AG04449 (cell line): Measurements from ENCODE around the gene TACC3.

Source experiments
- CTCF ChIA-PET: fragments of 350-600 bp; formaldehyde crosslinking; extraction: SDS; loops from one replicate; lab custom pipeline; 2021; ENCODE audit warnings: antibody characterized with exemption; lab: Yijun Ruan, JAX
- POLR2A ChIA-PET: fragments of 400-600, 350-600 bp; formaldehyde crosslinking; extraction: SDS; loops from one replicate; lab custom pipeline; 2020; ENCODE audit warnings: antibody characterized with exemption, inconsistent platforms; lab: Yijun Ruan, JAX
- DNase-seq: peaks from one replicate; pipeline ENCODE4 v3.0.0-alpha.2; 2010; ENCODE audit warnings: low read depth, low spot score
- H3K4me3 ChIP-seq: 2 replicates; pipeline ENCODE4 v1.5.1; 2011; ENCODE audit warnings: low read depth, mild to moderate bottlenecking, control low read depth, low read length
- TF ChIP-seq, protein P1 (sequence below): IDR thresholded peaks from one replicate; pipeline ENCODE4 v1.5.1; 2011; ENCODE audit warnings: mild to moderate bottlenecking, moderate library complexity, low read length, control low read depth, inconsistent platforms; ENCODE audit not compliant: insufficient read depth; ENCODE audit errors: missing control alignments

TACC3 gene

DNA sequence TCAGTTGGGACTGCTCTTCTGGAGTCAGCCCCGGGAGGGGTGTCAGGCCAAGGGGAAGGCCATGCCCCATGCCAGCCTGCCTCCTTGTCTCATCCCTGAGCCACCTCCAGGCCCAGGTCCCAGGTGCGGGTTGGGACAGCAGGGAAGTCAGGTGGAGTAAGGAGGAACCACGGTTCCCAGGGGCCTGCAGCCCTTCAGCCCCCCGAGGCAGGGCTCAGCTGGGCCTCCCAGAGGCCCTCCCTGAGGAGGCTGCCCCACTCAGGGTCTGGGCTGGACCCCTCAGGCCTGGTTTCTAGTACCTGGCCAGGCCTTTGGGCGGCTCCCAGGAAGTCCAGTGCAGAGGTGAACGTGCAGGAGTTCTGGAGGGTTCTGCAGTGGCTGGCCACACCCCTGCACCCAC lies 48.4 kb downstream of the TACC3 start:
- POLR2A ChIA-PET = no interaction called here
- DNase-seq = no peak
- CTCF ChIA-PET = interaction anchor here (0.6 kb wide), 1 partner anchor 231 kb away, joined by 3 read pairs; no protein-coding TSS in a partner anchor

DNA sequence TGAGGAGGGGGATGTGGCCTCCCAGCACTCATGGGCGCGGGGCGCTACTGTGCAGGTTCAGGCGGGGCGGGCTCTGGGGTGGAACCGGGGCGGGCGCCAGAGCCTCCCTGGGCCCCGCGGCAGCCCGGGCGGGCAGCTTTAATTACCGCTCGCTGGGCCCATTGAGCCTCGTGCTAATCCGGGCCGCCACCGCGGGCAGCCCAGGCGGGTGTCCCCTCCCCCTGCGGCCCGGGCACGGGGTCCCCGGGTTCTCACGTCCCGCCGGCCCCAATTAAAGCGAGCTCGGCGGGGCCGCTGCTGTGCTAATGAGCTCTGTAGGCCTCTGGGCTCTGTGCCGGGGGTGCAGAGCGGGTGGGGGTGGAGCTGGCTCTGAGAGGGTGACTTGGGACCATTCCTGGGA lies 48.9 kb downstream of the TACC3 start:
- CTCF ChIA-PET = interaction anchor here (0.6 to 1.2 kb wide), 3 partner anchors 10 to 230 kb away, joined by 3 read pairs; no protein-coding TSS in a partner anchor
- no peak overlapping the region for H3K4me3 ChIP-seq
- POLR2A ChIA-PET = no interaction called here
- TF ChIP-seq, protein P1, sequence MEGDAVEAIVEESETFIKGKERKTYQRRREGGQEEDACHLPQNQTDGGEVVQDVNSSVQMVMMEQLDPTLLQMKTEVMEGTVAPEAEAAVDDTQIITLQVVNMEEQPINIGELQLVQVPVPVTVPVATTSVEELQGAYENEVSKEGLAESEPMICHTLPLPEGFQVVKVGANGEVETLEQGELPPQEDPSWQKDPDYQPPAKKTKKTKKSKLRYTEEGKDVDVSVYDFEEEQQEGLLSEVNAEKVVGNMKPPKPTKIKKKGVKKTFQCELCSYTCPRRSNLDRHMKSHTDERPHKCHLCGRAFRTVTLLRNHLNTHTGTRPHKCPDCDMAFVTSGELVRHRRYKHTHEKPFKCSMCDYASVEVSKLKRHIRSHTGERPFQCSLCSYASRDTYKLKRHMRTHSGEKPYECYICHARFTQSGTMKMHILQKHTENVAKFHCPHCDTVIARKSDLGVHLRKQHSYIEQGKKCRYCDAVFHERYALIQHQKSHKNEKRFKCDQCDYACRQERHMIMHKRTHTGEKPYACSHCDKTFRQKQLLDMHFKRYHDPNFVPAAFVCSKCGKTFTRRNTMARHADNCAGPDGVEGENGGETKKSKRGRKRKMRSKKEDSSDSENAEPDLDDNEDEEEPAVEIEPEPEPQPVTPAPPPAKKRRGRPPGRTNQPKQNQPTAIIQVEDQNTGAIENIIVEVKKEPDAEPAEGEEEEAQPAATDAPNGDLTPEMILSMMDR = no peak
- no peak for DNase-seq

More for the DNA sequence above, 48.4 kb downstream of the TACC3 start:
- H3K4me3 ChIP-seq = no peak overlapping the region
- TF ChIP-seq, protein P1 = no peak

DNA sequence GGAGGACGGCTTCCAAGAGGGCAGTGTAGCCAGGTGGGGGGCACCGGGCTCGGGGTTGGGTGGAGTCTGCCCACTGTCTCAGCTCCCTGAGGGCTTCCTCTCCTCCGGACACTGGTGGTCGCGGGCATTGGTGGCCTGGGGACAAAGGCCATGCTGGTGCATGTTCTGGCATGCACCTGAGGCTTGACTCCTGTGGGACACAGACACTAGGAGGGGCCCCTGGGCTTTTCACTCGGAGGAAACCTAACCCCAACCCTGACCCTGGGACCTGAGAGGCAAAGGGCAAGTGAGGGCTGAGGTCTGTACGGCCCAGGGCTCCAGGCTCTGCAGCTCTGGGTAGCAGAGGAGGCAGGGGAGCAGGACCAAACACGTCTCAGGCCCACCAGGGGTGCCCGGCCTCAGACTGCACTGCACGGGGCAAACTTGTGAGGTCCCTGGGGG lies 49.5 kb downstream of the TACC3 start:
- POLR2A ChIA-PET = interaction anchor here (0.6 kb wide), 1 partner anchor 196 kb away, joined by 6 read pairs; no protein-coding TSS in a partner anchor
- no peak overlapping the region for H3K4me3 ChIP-seq
- no peak for DNase-seq
- CTCF ChIA-PET = interaction anchor here (0.9 to 1.2 kb wide), 2 partner anchors 9 to 38 kb away, joined by 3 read pairs; no protein-coding TSS in a partner anchor
- TF ChIP-seq, protein P1 = no peak

DNA sequence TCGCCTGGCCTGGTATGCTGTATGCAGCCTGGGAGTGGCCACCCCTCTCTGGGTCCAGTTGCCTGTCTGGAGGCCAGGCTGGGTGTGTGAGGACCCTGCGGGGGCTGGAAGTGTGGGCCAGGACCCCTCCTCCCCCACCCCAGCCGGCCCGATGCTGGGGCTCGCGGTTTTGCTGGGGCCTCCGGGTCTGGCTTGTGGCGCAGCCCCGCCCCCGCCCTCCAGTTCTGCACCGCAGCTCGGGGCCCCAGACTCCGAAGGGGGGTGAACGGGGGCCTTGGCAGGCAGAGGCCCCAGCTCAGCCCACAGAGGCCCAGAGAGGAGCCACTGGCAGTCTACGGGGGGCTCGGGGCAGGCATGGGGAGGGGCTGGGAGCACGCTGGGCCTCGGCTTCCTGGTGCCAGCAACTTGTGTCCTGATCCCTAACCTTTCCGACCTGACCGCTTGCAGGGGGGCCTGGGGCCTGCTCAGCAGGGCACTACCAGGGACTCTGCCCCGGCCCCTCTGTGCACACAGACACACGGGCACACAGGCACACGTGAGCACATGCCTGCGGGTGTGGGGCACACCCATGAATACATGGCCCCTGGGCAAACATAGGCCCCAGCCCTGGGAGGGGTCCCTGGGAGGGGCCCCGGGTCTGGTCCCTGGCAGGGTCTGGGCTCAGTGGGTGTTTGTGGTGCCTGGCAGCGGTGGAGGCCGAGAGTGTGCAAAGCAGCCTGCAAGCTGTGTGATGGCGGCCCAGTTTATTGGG lies 50.4 kb downstream of the TACC3 start:
- TF ChIP-seq, protein P1 = no peak
- ChIA-PET POLR2A (interaction anchor here (0.6 kb wide), 1 partner anchor 195 kb away, joined by 6 read pairs; no protein-coding TSS in a partner anchor), CTCF (interaction anchor here (1.2 to 2.4 kb wide), 2 partner anchors 24 to 38 kb away, joined by 3 to 9 read pairs; no protein-coding TSS in a partner anchor)
- no peak for DNase-seq
- no peak overlapping the region for H3K4me3 ChIP-seq

DNA sequence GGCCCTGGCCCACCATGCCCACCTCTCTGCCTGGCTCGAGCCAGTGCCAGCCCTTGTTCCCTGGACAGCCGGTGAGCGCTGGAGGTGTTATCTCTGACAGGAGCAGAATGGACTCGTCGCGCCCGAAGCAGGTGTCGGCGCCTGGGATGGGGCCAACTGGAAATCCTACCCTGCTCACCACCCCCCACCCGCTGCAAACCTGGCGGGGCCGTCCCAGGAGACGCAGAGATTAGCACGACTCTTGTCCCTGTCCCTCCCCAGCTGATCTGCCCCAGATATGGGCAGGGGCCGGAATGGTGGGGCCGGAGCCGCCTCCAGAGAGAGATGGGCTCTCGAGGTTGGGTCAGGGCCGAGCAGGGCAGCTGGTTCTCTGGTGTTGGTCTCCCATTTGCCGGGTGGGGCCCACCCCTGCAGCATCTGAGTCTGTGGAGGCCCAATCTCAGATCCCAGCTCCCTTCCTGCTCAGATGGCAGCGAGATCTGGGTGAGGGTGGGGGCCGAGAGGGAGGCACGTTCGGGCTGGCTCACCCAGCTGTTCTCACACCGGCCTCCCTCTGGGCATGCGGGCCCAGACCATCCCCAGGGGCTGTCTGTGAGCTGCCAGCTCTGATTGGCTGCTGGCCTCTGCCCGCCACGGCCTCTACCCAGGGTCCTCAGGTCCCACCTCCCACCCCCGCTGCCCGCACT lies 51.7 kb downstream of the TACC3 start:
- DNase-seq = no peak
- H3K4me3 ChIP-seq = no peak overlapping the region
- ChIA-PET CTCF (interaction anchor here (0.9 to 2.4 kb wide), 3 partner anchors 16 to 25 kb away, joined by 3 to 9 read pairs (median 5); no protein-coding TSS in a partner anchor), POLR2A (no interaction called here)
- TF ChIP-seq, protein P1 = no peak

DNA sequence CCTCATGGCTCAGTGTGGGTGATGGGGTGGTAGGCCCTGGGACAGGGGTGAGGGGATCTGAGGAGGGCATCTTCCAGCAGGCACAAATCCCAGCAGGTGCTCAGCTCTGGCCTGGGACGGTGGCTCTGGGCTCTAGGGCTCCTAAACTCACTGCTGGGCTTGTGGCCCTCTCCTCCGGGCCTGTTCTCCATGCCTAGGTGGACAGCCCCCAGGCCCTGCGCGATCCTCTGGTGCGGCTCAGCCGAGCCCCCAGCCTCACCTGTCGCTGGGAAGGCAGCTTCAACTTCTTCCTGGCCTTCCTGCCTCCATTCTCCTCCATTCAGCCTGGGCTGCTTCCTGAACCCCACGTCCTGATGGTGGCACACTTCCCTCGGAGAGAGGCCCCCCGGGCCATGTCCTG lies 52.4 kb downstream of the TACC3 start:
- POLR2A ChIA-PET = no interaction called here
- TF ChIP-seq, protein P1 = no peak
- H3K4me3 ChIP-seq = no peak overlapping the region
- CTCF ChIA-PET = interaction anchor here (0.9 to 2.4 kb wide), 4 partner anchors 10 to 26 kb away, joined by 3 to 9 read pairs (median 4); no protein-coding TSS in a partner anchor
- DNase-seq = no peak
